ENCODE data around the gene GALNTL6. TPM values are rescaled to one million over a fixed set of nuclear protein-coding genes. Genes with fewer than 3 reads are reported as not detected.

Gene GALNTL6
- total and polyA plus RNA-seq, 2 of the 4 experiments (the other 2 are of a cell fraction) = under 0.01 TPM; not detected in 1

- Histone ChIP-seq H4K20me1 (ENCODE audit: insufficient read depth, low read length) (no peaks in the 10 kb centered on the region), H2BK120ac (ENCODE audit: low read depth, low read length) (no peak overlapping the region), H3K4ac (ENCODE audit: low read depth, low read length) (no peak overlapping the region), H3K9me3 (ENCODE audit: control insufficient read depth, insufficient read depth, low read length) (peaks cover 6% of the 10 kb centered on the region; the same call in 1 of the 2 replicates), H3K9me1 (ENCODE audit: insufficient read depth, low read length) (no peaks in the 10 kb centered on the region), H3K56ac (ENCODE audit: extremely low read depth, insufficient read depth, low read length) (no peak overlapping the region), H3K4me1 (ENCODE audit: control insufficient read depth, insufficient read depth, low read length) (no peaks in the 10 kb centered on the region), H3K36me3 (ENCODE audit: control insufficient read depth, insufficient read depth, low read length) (no peaks in the 10 kb centered on the region), H4K5ac (ENCODE audit: low read depth, low read length) (no peak overlapping the region), H2BK15ac (ENCODE audit: low read depth, low read length) (no peak overlapping the region), H3K4me2 (ENCODE audit: low read depth, low read length) (no peak overlapping the region), H3K27me3 (ENCODE audit: control insufficient read depth, insufficient read depth, low read length) (no peaks in the 10 kb centered on the region), H2BK20ac (ENCODE audit: low read depth, low read length) (no peak overlapping the region), H4K91ac (ENCODE audit: insufficient read depth, low read depth, low read length) (no peak overlapping the region), H2AFZ (replicated peaks; ENCODE audit: low read length, poor library complexity) (no peak overlapping the region), H3K18ac (ENCODE audit: low read depth, low read length) (no peak overlapping the region), H2BK5ac (ENCODE audit: low read depth, low read length, poor library complexity, severe bottlenecking) (no peak overlapping the region), H2AK9ac (replicated peaks; ENCODE audit: low read depth, low read length, poor library complexity) (no peak overlapping the region), H3K23ac (ENCODE audit: low read depth, low read length) (no peak overlapping the region), H3K27ac (ENCODE audit: insufficient read depth, low read length) (no peak overlapping the region), H3K79me1 (ENCODE audit: low read depth in 1 of 2, low read length in 2 of 2) (no peaks in the 10 kb centered on the region), H3K9ac (ENCODE audit: low read depth, low read length) (no peak overlapping the region), H3K14ac (replicated peaks; ENCODE audit: low read depth, low read length) (no peak overlapping the region), H3K4me3 (ENCODE audit: insufficient read depth, low read depth, low read length) (no peak overlapping the region), H2AK5ac (ENCODE audit: low read depth, low read length) (no peak overlapping the region), H4K8ac (ENCODE audit: low read depth in 2 of 2, low read length in 2 of 2) (no peak overlapping the region)
- no peak for ATAC-seq (ENCODE audit: low read depth)
- intact Hi-C loops (cut with micrococcal nuclease) = no loop called here
- TF ChIP-seq MXI1 (IDR thresholded peaks at IDR 0.05; ENCODE audit: borderline replicate concordance, low read depth, low read length) (no peak), CHD1 (IDR thresholded peaks at IDR 0.05; ENCODE audit: low read depth, low read length) (no peak), POLR2A (IDR thresholded peaks at IDR 0.05; ENCODE audit: low read depth, low read length) (no peak), CEBPB (IDR thresholded peaks at IDR 0.05; ENCODE audit: low read depth, low read length) (no peak)
- WGBS, 2 experiments (ENCODE audit: extremely low coverage in 2 of 2, insufficient read length in 1 of 2) = no CpG with 5 or more reads among the region's 1 CpG
- CTCF ChIA-PET = no interaction called here
- no peak for DNase-seq
- BruUV-seq (replicated peaks) = no TSS peak
- POLR2A ChIA-PET (ENCODE audit: unreplicated experiment) = no interaction called here
- dilution Hi-C loops (cut with HindIII; ENCODE audit: low sequenced_read_pairs, unreplicated experiment) = no loop called here
- in situ Hi-C loops (cut with MboI; ENCODE audit: low sequenced_read_pairs) = no loop called here
Observed at GRCh38 chr4:172740434-172740833, 927.2 kb downstream of the GALNTL6 start.
